IPS-18c (cell line): ENCODE results near the gene PHF12.
"Not testable (repeated sequence)": the region's sequence is repeated elsewhere in the genome, so short reads cannot be mapped to it uniquely, and the experiment has no call there.

ENCODE experiments used
- H3K4me3 ChIP-seq: 2 replicates; pipeline ENCODE4 v1.7.0; 2013; ENCODE audit warnings: low read depth, mild to moderate bottlenecking, low read length, moderate library complexity; ENCODE audit not compliant: insufficient read depth
- H3K9me3 ChIP-seq: one replicate; pipeline ENCODE4 v1.6.1; 2013; ENCODE audit warnings: mild to moderate bottlenecking, low read length, moderate library complexity; ENCODE audit not compliant: control insufficient read depth, insufficient read depth

PHF12 gene

GRCh38 chr17:28917465-28917864 lies 33.9 kb downstream of the PHF12 start:
- Histone ChIP-seq H3K9me3 (no peaks in the 10 kb centered on the region), H3K4me3 (no peak overlapping the region)

- Histone ChIP-seq H3K9me3 (no peaks in the 10 kb centered on the region), H3K4me3 (no peak overlapping the region)
These were observed 34.3 kb downstream of the PHF12 start for GRCh38 chr17:28917029-28917428.

GRCh38 chr17:28916302-28916934 lies 34.9 kb downstream of the PHF12 start:
- Histone ChIP-seq H3K4me3 (no peak overlapping the region), H3K9me3 (no peaks in the 10 kb centered on the region)

GRCh38 chr17:28912938-28913333 lies 38.4 kb downstream of the PHF12 start:
- Histone ChIP-seq H3K4me3 (no peak overlapping the region), H3K9me3 (no peaks in the 10 kb centered on the region)

- H3K9me3 ChIP-seq, result no peaks in the 10 kb centered on the region
- no peak overlapping the region for H3K4me3 ChIP-seq
These were observed 38.9 kb downstream of the PHF12 start for GRCh38 chr17:28912281-28912937.

- H3K9me3 ChIP-seq, result no peaks in the 10 kb centered on the region
These were observed 39.8 kb downstream of the PHF12 start for GRCh38 chr17:28911411-28912045.

GRCh38 chr17:28910534-28910933 lies 40.8 kb downstream of the PHF12 start:
- Histone ChIP-seq H3K9me3 (no peaks in the 10 kb centered on the region), H3K4me3 (no peak overlapping the region)

More at GRCh38 chr17:28911411-28912045, 39.8 kb downstream of the PHF12 start:
- H3K4me3 ChIP-seq, result no peak overlapping the region

- no peaks in the 10 kb centered on the region for H3K9me3 ChIP-seq
- no peak overlapping the region for H3K4me3 ChIP-seq
These were observed 42.6 kb downstream of the PHF12 start for GRCh38 chr17:28908640-28909167.

- Histone ChIP-seq H3K9me3 (no peaks in the 10 kb centered on the region), H3K4me3 (no peak overlapping the region)
These were observed 43.4 kb downstream of the PHF12 start for GRCh38 chr17:28907709-28908475.

GRCh38 chr17:28906706-28907438 lies 44.4 kb downstream of the PHF12 start:
- H3K9me3 ChIP-seq, result no peaks in the 10 kb centered on the region
- no peak overlapping the region for H3K4me3 ChIP-seq

- Histone ChIP-seq H3K4me3 (no peak overlapping the region), H3K9me3 (no peaks in the 10 kb centered on the region)
These were observed 45.0 kb downstream of the PHF12 start for GRCh38 chr17:28906276-28906675.

- H3K4me3 ChIP-seq, result no peak overlapping the region
- H3K9me3 ChIP-seq, result no peaks in the 10 kb centered on the region
These were observed 46.5 kb downstream of the PHF12 start for GRCh38 chr17:28904800-28905199.

GRCh38 chr17:28903546-28903841 lies 47.8 kb downstream of the PHF12 start:
- not testable (repeated sequence) for H3K4me3 ChIP-seq, H3K9me3 ChIP-seq

- no peaks in the 10 kb centered on the region for H3K9me3 ChIP-seq
- peak within 1 kb of the TSS; percentile 78 for H3K4me3 ChIP-seq
These were observed 48.3 kb downstream of the PHF12 start, which contains the start of gene DHRS13 for GRCh38 chr17:28902819-28903545. TSS of gene DHRS13 (minus strand) at chr17:28903079. CDS start at chr17:28902944, 135 bp downstream.

GRCh38 chr17:28901866-28902818 lies 49.2 kb downstream of the PHF12 start:
- Histone ChIP-seq H3K9me3 (no peaks in the 10 kb centered on the region), H3K4me3 (peak overlapping the region; percentile 78)
